Mucosa of gallbladder (tissue), 1 donor: Measurements from ENCODE around the gene DEF6. TPM values are rescaled to one million over a fixed set of nuclear protein-coding genes. Genes with fewer than 3 reads are reported as not detected.

Experiments
- DNase-seq: peaks from one replicate; pipeline ENCODE4 v3.0.0-alpha.2; 2020; ENCODE audit warnings: low spot score
- total RNA-seq: library from RNA; stranded (reverse); gene quantifications from one replicate; pipeline ENCODE4 v1.2.1, GENCODE V29; 2021
- donor health status: DM: no; HTN: no; CAD: no.

The DEF6 gene
- 19.5 TPM for total RNA-seq

- DNase-seq, result peak; percentile 89
Measured at GRCh38 chr6:35297601-35298481, at the start of gene DEF6. DEF6 (plus strand) TSS chr6:35297818; CDS start chr6:35297857, 39 bp downstream.

GRCh38 chr6:35248300-35248699 is 49.3 kb upstream of the DEF6 start:
- no peak for DNase-seq

GRCh38 chr6:35248965-35249364 is 48.7 kb upstream of the DEF6 start:
- no peak for DNase-seq

GRCh38 chr6:35251949-35252348 is 45.7 kb upstream of the DEF6 start:
- DNase-seq, result no peak

- DNase-seq, result no peak
Measured at GRCh38 chr6:35253249-35253648, 44.4 kb upstream of the DEF6 start.

- no peak for DNase-seq
Measured at GRCh38 chr6:35258336-35258735, 39.3 kb upstream of the DEF6 start.

GRCh38 chr6:35258858-35259193 is 38.8 kb upstream of the DEF6 start:
- no peak for DNase-seq

GRCh38 chr6:35259194-35259947 is 38.2 kb upstream of the DEF6 start, which contains the start of gene ZNF76:
ZNF76 (plus strand) TSS chr6:35259735; CDS start chr6:35281152, 21,417 bp downstream.
- peak; percentile 98 for DNase-seq

- DNase-seq, result peak; percentile 51
Measured at GRCh38 chr6:35259948-35260590, 37.5 kb upstream of the DEF6 start.

GRCh38 chr6:35260591-35261570 is 36.7 kb upstream of the DEF6 start:
- no peak for DNase-seq

GRCh38 chr6:35262596-35262995 is 35.0 kb upstream of the DEF6 start:
- no peak for DNase-seq

- DNase-seq, result no peak
Measured at GRCh38 chr6:35264550-35265274, 32.9 kb upstream of the DEF6 start.

GRCh38 chr6:35265523-35265922 is 32.1 kb upstream of the DEF6 start:
- DNase-seq, result no peak

GRCh38 chr6:35267446-35267845 is 30.2 kb upstream of the DEF6 start:
- no peak for DNase-seq

- DNase-seq, result no peak
Measured at GRCh38 chr6:35267897-35268296, 29.7 kb upstream of the DEF6 start.

- DNase-seq, result no peak
Measured at GRCh38 chr6:35272005-35272404, 25.6 kb upstream of the DEF6 start.

GRCh38 chr6:35273822-35274559 is 23.6 kb upstream of the DEF6 start:
- no peak for DNase-seq

GRCh38 chr6:35275744-35276260 is 21.8 kb upstream of the DEF6 start:
- no peak for DNase-seq

GRCh38 chr6:35278708-35279107 is 18.9 kb upstream of the DEF6 start:
- no peak for DNase-seq

- no peak for DNase-seq
Measured at GRCh38 chr6:35280903-35281302, 16.7 kb upstream of the DEF6 start.
